UCSD-AML1 (cell line): ENCODE measurements around the gene CHADL.
A peak's percentile ranks its signal among the peaks of the same experiment; 100 is the strongest.
"Not testable (repeated sequence)": the region's sequence is repeated elsewhere in the genome, so short reads cannot be mapped to it uniquely, and the experiment has no call there.

Experiments used
- DNase-seq: peaks from one replicate; lab custom pipeline; 2025; ENCODE audit not compliant: unreplicated experiment; lab: John Stamatoyannopoulos, UW

CHADL gene, protein sequence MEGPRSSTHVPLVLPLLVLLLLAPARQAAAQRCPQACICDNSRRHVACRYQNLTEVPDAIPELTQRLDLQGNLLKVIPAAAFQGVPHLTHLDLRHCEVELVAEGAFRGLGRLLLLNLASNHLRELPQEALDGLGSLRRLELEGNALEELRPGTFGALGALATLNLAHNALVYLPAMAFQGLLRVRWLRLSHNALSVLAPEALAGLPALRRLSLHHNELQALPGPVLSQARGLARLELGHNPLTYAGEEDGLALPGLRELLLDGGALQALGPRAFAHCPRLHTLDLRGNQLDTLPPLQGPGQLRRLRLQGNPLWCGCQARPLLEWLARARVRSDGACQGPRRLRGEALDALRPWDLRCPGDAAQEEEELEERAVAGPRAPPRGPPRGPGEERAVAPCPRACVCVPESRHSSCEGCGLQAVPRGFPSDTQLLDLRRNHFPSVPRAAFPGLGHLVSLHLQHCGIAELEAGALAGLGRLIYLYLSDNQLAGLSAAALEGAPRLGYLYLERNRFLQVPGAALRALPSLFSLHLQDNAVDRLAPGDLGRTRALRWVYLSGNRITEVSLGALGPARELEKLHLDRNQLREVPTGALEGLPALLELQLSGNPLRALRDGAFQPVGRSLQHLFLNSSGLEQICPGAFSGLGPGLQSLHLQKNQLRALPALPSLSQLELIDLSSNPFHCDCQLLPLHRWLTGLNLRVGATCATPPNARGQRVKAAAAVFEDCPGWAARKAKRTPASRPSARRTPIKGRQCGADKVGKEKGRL

DNA sequence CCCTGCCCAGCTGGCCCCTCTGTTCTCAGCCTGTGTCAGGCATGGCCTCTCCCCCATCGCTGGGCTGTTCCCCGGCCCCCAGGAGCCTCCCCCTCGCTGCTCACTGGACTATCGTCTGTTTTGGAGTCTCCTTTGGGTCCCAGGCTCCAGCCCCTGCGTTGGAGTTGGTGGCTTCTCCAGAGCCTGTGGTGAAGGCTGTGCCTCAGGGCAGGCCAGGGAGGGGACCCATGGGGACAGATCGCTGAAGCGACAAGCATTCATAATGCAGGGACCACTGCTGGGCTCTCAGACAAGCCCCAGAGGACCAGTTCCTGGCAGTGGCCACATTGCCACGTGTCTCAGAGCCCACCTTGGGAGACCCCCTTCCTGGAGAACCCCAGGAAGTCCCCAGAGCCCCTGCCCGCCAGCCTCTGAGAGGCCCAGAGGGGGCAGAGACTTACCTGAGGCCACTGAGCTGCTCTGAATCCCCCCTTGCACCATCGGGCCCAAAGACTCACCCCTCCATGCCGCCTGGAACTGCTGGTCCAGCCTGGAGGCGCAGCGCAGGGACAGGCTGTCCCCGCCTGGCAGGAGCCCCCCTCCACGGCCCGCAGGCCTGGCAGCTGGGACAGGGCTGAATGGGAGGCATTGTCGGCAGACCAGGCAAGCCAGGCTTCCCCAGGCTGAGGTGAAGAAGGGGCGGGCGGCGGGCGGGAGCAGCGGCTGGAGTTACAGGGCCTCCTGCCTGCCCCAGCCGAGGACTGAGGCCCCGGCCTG, at the start of gene CHADL:
CHADL (minus strand) TSS at position 555 of the 756 bp plus-strand sequence; CDS start at position 505, 50 bp downstream.
- no peak for DNase-seq

DNA sequence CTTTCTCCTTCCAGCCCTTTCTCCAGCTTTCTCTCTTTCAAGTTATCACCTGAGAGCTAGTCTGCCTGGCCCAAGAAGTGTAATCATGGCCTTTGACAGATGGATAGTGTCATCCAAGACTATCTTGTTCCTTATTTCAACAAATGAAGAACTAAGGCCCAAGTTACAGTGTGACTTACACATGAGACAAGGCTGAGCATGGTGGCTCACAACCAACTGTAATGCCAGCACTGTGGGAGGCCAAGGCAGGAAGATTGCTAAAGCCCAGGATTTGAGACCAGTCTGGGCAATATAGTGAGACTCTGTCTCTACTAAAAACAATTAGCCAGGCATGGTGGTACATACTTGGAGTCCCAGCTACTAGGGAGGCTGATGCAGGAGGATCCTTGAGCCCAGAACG, 48.9 kb upstream of the CHADL start:
- no peak for DNase-seq

DNA sequence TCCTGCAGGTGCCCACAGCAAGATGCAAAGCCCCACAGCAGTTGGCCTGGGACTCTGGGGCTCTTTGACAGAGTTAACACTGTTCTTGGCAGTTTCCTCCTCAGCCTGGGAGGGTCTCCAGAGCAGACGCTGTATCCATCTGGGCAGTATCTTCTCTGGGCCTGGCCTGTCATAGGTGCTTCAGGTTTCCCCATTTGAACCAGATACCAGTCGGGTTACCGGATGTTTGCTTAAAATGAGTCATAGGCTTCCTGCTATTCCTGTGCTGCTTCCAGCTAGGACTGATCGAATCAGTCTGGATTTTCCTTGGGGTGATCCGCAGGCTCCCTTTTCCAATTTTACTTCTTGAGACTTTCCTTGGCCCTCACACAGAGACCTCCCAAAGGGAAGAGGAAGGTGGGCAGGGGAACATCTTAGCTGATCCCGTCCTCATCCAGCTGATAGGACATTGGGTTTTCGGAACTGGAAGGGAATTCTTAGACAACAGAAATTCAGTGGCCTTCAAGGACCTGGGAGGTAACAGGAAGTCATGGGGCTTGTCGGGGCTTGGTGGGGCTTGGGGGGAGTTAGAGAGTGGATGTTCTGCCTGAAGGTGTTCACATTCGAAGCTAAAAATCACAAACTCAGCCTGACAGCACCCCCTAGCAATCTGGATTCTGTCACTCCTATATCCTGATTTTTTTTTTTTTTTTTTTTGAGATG, 47.7 kb upstream of the CHADL start:
- no peak for DNase-seq

DNA sequence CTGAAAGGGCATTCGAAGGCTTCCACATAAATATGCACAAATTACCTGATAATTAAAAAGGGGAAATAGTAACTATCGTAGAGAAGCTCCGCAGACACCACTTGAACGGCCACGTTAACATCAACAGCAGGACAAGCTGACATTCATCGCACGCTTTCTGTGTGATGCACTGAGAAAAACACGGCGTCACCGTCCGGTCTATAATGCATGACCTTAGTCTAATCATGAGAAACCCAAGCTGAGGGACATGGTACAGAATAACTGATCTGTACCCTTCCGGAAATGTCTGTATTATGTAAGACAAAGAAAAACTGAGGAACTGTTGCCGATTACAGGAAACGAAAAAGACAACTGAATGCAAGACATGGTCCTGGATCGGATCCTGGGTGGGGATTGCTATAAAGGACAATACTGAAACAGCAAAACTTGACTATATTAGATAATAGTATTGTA, 45.9 kb upstream of the CHADL start:
- DNase-seq: peak; percentile 66

DNA sequence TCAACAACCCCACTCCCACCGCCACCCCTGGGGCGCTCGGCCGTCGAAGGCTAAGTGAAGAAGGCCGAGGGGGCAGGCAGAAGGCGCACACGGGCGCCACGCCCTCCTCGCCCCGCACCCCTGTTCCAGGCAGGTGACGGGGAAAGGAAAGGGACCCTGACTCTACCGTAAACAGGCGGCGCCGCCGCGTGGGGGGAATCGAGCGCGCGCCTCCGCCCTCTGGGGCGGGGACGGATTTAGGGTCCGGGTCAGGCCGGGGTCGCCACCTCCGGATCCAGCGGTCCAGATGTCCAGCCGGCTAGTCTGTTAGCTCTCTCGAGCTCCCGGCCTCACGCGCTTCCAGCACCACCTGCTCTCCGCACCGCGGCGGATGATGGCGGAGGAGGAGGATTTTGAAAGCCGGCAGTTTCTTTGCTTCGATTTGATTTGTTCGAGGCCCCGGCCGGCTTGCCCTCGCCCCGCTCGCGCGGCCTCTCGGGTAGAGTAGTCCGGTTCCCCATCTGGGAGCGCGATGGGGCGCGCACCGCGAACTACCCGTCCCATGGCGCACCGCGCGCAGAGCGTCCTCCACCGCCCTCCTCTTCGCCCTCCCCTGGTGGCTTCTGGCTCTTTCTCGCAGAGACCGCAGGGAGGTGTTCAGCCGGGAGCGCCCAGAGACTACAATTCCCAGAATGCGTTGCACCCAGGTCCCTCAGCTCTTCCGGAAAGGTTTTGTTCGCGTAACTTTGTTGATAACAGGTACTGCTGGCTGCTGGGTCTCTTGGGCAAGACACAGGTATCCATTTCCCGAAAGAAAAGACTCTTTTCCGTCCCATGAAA, 45.3 kb upstream of the CHADL start, which contains the start of gene RANGAP1:
RANGAP1 (minus strand) TSS at position 368 of the 819 bp plus-strand sequence. CDS start 5,143 bp downstream, outside the sequence.
- DNase-seq: peak; percentile 99

DNA sequence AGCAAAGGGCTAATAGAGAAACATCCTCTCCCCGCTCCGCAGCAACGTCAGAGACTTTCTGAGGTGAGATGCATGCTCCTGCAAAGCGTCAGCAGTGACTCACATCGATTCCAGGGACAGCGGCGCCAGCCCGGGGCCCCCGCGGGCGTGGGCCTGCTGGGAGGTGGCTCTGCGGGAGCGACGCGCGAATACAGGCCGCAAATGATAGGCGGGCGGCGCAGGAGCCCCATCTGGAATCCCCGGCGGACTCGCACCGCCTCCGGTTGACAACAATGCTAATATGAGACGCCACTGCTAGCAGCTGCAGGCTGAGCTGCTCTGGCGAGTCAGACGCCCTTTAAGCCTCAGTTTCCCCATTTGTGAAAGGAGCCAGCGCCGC, 44.7 kb upstream of the CHADL start:
- peak; percentile 55 for DNase-seq

DNA sequence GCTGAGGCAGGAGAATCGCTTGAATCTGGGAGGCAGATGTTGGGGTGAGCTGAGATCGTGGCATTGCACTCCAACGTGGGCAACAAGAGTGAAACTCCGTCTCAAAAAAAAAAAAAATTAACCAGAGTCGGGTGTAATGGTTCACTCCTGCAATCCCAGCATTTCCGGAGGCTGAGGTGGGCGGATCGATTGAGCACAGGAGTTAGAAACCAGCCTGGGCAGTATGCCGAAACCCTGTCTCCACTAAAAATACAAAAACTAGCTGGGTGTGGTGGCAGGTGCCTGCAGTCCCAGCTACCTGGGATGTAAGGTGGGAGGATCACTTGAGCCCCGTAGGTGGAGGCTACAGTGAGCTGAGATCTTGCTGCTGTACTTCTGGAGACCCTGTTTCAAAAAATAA, 43.7 kb upstream of the CHADL start:
- no peak for DNase-seq

DNA sequence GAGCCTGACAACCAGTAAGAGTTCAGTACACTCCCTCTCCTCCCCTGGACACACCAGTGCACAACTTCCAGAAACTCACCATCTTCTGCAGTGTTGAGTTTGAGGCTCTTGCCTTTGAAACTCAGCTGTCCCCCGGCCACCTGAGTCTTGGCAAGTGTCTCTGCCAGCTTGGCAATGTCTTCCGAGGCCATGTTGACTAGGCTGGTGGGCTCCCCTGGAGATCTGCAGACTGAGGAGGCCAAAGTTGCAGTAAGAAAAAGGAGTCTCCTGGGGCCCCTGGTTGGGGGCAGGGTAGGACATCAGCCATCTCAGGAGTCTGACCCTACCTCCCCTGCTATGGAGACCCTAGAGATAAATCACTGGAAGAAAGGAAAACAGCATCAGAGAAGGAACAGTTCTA, 40.1 kb upstream of the CHADL start:
- no peak for DNase-seq

DNA sequence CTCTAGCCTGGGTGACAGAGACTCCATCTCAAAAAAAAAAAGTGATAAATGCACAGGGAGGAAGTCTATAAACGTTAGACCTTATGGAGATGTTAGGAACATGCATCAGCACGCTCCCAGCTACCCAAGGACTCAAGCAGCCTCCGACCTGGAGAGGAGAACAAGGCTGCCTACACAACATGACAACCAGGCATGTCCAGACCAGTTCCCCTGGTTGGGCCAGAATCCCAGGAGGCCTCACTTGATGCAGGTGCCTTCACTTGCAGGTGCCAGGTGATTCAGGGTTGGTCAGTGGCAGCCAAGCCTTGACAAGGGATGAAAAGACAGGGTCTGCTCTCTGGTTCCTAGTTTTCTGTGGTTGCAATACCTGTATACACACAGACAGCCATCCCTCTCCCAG, 39.3 kb upstream of the CHADL start:
- DNase-seq: no peak

DNA sequence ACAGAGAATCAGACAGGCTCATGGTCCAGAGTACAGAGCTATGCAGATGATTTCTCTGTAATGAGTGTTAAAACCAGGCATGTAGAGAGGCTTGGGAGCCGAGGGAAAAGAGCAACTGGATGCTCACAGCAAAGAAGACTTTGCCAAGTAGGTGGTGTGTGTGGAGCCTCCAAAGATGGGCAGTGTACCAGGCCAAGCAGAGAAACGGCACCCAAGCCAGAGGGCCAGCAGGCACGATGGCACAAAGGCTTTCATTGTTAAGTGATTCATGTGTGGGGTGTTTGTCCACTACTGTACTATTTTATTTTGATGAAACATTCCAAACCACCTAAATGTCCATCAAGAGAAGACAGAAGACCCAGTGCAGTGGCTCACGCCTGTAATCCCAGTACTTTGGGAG, 34.1 kb upstream of the CHADL start:
- no peak for DNase-seq

DNA sequence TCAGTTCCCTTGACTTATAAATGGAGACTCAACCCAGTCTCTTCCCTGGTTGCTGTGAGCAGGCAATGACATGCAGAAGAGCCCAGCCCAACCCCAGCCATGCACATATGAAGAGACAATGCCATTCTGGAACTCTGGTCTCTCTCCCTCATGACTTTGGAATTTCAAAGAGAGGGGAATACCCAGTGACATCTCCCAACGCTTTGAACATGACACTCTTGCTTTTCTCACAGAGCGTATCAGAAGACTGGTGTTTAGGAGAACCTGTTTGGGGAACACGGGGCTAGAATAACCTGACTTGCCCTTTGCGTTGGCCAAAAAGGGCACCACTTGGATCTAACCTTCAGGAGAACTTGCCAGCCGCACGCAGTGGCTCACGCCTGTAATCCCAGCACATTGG, 32.4 kb upstream of the CHADL start:
- no peak for DNase-seq

DNA sequence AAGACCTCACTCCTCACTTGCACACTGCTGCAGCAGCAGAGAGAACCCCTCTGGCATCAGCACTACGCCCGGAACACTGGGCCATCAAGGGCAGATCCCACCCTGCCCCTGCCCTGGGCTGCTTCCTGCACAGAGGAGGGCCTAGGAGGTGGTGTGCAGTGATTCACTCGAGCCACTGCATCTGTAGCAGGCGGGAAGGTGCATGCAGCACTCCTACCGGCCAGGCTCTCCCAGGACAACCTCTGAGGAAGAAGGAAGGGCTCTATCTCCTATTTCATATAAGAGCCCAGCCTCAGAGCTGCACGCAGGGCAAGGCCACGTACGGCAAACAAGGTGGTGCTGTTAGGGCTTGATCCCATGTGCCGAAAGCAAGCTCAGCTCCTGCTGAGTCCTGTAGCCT, 31.1 kb upstream of the CHADL start:
- no peak for DNase-seq

DNA sequence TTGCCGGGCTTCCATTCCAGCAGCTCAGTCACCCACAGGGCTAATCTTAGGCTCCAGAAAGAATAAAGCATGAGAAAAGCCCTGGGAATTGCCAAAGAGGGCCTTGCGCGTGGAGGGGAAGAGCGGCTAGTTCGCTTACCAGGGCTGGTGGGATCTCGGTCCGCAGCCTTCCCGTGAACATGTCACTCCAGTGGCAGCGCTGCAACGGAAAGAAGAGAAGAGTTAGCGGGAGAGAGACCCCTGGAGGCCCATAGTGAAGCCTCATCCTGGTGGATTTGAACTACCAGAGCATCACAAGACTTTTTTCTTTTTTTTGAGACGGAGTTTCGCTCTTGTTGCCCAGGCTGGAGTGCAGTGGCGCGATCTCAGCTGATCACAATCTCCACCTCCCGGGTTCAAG, 27.2 kb upstream of the CHADL start:
- DNase-seq: no peak

DNA sequence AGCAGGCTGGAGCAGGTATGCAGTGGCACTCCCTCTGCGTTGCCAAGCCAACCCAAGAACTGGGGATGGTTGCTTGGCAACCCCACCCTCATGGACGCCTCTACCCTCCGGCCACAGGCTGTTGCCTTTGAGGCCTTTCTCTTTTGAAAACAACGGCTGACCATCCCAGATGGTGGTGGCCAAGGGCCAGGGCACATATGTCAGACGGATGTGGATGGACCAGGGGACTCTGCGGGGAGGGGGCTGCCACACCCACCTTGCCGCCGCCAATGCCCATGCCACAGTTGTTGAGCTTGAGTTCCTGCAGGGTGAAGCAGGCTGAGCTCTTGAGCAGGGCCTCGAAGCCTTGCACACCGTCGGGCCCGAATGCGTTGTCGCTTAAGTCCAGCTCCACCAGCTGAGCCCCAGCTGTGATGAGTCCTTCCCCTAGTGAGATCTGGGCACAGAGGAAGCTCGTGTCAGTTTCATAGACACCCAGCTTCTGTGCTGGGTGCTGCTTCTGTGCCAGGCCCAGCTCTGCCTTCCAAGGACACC, 23.7 kb upstream of the CHADL start:
- DNase-seq: no peak

DNA sequence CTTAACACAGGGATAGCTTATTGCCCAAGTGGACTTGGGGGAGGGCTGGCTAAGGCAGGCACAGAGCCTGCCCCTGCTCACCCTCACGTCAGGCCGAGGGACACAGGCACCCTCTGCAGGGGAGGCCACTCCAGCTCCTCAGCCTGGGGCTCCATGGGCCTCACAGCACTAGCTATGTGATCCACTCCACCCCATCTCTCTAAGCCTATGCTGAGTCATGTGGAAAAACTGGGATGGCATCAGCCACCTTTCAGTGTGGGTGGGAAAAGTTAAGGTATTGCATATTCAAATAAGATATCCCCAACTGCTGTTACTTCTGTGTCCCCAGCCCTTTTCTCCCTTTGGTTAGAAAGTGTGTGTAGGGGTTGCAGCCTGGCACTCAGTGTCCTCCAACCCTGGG, 23.0 kb upstream of the CHADL start:
- no peak for DNase-seq

DNA sequence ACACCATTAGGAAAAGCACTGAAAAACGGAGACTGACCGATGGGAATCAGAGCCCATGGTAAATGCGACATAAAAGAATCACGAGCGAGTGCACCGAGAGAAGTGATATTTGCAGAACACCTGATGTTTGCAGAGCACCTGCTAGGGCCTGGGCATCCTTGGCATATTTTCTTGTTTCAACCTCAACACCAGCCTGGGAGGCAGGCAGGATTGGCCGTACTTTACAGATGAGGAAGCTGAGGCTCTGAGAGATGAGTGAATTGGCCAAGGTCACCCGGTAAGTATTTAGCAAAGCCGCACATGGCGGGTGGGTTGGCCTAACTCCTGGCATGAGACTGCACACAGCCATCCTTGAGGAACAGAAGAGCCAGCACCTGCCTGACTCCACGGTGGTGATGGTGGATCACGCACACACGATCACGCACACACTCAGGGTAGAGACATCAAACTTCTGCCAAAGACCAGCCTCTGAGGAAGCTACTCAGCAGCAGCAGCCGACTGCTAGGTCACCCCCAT, 21.6 kb upstream of the CHADL start:
- no peak for DNase-seq

DNA sequence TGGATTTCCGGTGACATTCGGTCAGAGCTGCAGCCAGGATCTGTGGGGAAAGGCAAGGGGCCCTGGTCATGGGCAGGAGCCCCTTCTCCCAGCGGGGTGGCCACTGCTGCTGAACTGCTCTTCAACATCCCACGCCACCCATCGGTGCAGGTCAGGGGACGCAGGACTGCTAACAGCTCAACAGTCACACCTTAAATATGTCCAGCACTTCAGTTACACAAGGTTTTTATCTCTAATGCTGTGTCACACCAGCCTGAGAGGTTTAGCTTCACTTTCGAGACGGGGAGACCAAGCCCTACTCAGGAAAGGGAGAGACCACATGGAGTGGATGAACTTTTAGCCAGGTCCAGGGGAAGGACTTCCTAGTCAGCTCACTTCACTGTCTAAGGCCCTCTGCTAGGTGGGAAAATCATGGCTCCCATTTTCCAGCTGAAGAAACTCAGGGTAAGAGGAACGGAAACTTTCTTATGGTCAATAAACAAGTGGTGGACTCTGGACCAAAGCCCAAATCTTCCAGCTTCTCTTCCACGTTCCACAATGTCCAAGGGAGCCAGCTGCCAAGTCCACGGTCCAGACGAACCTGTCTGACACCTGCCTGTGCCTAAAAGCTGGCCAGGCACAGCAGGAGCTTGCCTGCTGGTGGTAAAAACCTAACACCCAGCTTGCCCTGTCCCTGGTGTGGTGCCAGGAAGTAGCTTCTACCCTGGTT, 21.0 kb upstream of the CHADL start:
- no peak for DNase-seq

DNA sequence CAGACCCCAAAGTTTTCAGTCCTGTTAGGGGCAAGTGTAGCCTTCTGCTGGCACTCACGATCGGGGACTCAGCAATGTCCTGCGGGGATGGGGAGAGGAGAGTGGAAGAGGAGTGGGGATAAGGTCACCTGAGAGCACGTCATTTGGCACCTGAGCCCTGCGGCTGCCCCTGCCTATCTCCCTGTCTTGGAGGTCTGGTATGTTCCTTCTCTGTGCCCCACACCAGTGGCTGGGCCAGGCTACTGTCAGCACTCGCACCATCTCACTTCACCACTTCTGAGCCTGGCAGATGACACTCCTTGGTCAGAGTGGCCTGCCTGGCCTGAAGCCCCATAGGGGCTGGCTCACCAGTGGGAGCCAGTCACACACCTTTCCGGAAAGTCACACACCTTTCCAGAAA, 20.1 kb upstream of the CHADL start:
- DNase-seq: no peak

DNA sequence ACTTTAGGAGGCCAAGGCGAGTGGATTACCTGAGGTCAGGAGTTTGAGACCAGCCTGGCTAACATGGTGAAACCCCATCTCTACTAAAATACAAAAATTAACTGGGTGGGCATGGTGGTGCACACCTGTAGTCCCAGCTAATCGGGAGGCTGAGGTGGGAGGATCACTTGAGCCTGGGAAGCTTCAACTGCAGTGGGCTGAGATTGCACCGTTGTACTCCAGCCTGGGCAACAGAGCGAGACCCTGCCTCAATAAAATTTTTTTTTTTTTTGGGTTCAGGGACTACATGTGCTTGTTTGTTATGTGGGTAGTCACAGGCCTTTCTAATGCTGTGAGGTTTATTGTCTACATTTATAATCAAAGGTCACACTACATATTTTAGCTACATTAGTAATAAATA, 19.0 kb upstream of the CHADL start:
- not testable (repeated sequence) for DNase-seq
